A204.1 (cell line): ENCODE measurements around the gene TCF12.

Experiments used
- FAIRE-seq: peaks from 2 replicates; lab custom pipeline; 2012; peaks lifted over from hg19 to GRCh38; lab: Jason Lieb, UNC

Gene TCF12

GRCh38 chr15:57321973-57322601, 403.6 kb downstream of the TCF12 start:
- FAIRE-seq: no peak

GRCh38 chr15:57322602-57323250, 404.3 kb downstream of the TCF12 start:
- no peak for FAIRE-seq

- FAIRE-seq: no peak
Observed at GRCh38 chr15:57323299-57323805, 404.9 kb downstream of the TCF12 start.

GRCh38 chr15:57323806-57324589, 405.6 kb downstream of the TCF12 start:
- FAIRE-seq: no peak

GRCh38 chr15:57324590-57324890, 406.1 kb downstream of the TCF12 start:
- no peak for FAIRE-seq

GRCh38 chr15:57324944-57325679, 406.7 kb downstream of the TCF12 start:
- FAIRE-seq: no peak

GRCh38 chr15:57326196-57326595, 407.8 kb downstream of the TCF12 start:
- FAIRE-seq: no peak

- no peak for FAIRE-seq
Observed at GRCh38 chr15:57327985-57328471, 409.6 kb downstream of the TCF12 start.

- FAIRE-seq: no peak
Observed at GRCh38 chr15:57328479-57328878, 410.0 kb downstream of the TCF12 start.

- FAIRE-seq: no peak
Observed at GRCh38 chr15:57328897-57329296, 410.5 kb downstream of the TCF12 start.

- no peak for FAIRE-seq
Observed at GRCh38 chr15:57329582-57330367, 411.3 kb downstream of the TCF12 start.

GRCh38 chr15:57330619-57331340, 412.3 kb downstream of the TCF12 start:
- FAIRE-seq: no peak

GRCh38 chr15:57332326-57332725, 413.9 kb downstream of the TCF12 start:
- no peak for FAIRE-seq

- FAIRE-seq: no peak
Observed at GRCh38 chr15:57333487-57333886, 415.0 kb downstream of the TCF12 start.

- FAIRE-seq: no peak
Observed at GRCh38 chr15:57334257-57334656, 415.8 kb downstream of the TCF12 start.

- no peak for FAIRE-seq
Observed at GRCh38 chr15:57335293-57335715, 416.9 kb downstream of the TCF12 start.

GRCh38 chr15:57335719-57336118, 417.3 kb downstream of the TCF12 start:
- FAIRE-seq: no peak

GRCh38 chr15:57337868-57338411, 419.5 kb downstream of the TCF12 start:
- FAIRE-seq: no peak

- no peak for FAIRE-seq
Observed at GRCh38 chr15:57339321-57339720, 420.9 kb downstream of the TCF12 start.
